Pulmonary artery endothelial cell (primary cell): ENCODE data around the gene SORL1. TPM values are rescaled to one million over a fixed set of nuclear protein-coding genes. Genes with fewer than 3 reads are reported as not detected.
"Not testable (repeated sequence)": the region's sequence is repeated elsewhere in the genome, so short reads cannot be mapped to it uniquely, and the experiment has no call there.

Experiments used
- DNase-seq: peaks from one replicate; pipeline ENCODE4 v3.0.0-alpha.2; 2011; ENCODE audit warnings: low read depth, low spot score
- total RNA-seq: library from RNA; depleted of rRNA; stranded (reverse); fragments of >200 nt; gene quantifications from 2 replicates; pipeline ENCODE4 v1.2.3, GENCODE V29; 2014

SORL1 gene, protein sequence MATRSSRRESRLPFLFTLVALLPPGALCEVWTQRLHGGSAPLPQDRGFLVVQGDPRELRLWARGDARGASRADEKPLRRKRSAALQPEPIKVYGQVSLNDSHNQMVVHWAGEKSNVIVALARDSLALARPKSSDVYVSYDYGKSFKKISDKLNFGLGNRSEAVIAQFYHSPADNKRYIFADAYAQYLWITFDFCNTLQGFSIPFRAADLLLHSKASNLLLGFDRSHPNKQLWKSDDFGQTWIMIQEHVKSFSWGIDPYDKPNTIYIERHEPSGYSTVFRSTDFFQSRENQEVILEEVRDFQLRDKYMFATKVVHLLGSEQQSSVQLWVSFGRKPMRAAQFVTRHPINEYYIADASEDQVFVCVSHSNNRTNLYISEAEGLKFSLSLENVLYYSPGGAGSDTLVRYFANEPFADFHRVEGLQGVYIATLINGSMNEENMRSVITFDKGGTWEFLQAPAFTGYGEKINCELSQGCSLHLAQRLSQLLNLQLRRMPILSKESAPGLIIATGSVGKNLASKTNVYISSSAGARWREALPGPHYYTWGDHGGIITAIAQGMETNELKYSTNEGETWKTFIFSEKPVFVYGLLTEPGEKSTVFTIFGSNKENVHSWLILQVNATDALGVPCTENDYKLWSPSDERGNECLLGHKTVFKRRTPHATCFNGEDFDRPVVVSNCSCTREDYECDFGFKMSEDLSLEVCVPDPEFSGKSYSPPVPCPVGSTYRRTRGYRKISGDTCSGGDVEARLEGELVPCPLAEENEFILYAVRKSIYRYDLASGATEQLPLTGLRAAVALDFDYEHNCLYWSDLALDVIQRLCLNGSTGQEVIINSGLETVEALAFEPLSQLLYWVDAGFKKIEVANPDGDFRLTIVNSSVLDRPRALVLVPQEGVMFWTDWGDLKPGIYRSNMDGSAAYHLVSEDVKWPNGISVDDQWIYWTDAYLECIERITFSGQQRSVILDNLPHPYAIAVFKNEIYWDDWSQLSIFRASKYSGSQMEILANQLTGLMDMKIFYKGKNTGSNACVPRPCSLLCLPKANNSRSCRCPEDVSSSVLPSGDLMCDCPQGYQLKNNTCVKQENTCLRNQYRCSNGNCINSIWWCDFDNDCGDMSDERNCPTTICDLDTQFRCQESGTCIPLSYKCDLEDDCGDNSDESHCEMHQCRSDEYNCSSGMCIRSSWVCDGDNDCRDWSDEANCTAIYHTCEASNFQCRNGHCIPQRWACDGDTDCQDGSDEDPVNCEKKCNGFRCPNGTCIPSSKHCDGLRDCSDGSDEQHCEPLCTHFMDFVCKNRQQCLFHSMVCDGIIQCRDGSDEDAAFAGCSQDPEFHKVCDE (N-terminal part only)
- 0.26 and 0.53 TPM in 2 replicates for total RNA-seq

DNA sequence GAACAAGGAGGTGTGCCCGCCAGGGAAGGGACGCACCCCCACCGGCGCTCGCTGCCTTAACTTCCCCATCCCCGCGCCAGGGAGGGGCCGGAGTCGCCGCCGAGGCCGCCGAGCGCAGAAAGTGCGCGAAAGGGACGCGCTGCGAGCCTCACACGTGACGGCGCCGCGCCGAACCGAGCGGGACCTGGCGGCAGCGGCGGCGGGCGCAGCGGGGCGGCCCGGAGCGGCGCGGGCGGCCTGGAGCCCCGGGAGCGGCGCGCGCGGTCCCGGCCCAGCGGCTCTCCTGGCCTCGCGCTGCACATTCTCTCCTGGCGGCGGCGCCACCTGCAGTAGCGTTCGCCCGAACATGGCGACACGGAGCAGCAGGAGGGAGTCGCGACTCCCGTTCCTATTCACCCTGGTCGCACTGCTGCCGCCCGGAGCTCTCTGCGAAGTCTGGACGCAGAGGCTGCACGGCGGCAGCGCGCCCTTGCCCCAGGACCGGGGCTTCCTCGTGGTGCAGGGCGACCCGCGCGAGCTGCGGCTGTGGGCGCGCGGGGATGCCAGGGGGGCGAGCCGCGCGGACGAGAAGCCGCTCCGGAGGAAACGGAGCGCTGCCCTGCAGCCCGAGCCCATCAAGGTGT is at the start of gene SORL1:
SORL1 (plus strand) TSS at position 329 of the 623 bp plus-strand sequence; CDS start at position 347, 18 bp downstream.
- DNase-seq = no peak

DNA sequence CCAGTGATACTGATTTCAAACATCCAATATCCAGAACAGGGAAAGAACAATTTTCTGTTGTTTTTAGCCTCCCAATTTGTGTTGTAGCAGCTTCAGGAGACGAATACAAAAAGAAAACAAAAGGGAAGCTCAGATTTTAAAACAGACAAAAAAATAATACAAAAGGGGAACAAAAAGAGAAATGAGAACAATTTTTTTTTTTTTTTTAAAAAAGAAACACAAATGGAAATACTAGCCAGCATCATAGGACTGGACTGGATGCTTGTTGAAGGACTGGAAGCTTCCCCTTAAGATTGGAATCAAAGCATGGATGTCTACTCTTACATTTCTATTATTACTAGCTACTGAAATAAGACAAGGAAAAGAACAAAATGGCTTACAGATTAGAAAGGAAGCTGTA is 46.5 kb upstream of the SORL1 start:
- no peak for DNase-seq

DNA sequence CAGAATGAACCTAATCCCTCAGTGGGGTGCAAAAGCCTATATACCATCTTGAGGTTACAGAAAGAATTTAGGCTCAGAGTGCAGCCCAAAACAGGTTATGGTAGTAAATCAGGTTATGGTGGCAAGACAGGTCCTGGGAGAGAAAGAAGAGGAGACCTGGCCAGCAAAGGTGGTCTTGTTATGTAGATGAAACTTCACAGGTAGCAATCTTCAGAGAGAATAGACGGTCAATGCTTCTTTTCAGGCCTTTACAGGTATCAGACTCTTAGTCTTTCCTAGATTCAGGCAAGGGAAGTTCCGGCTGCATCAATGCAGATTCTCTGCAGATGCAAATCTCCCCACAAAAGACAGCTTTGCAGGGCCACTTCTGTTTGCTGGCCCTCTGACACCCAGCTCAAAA is 45.8 kb upstream of the SORL1 start:
- DNase-seq = no peak

DNA sequence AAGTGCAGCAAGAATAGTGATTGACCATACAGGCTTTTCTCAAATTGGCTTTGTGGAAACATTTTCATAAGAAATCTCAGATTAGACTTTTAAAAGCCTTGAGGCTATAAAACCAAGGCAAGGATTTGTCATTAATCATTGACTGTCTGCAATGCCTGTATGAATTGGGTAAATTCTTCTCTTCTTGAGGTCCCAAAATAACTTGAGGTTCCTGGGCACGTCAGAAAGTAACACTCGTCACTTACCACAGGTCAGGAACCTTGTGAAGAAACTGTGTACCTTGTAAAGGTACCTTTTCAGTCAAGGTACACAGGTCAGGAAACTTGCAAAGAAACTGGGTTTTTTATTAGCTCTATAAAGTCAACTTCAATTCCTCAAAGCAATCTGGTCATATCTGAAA is 43.3 kb upstream of the SORL1 start:
- no peak for DNase-seq

DNA sequence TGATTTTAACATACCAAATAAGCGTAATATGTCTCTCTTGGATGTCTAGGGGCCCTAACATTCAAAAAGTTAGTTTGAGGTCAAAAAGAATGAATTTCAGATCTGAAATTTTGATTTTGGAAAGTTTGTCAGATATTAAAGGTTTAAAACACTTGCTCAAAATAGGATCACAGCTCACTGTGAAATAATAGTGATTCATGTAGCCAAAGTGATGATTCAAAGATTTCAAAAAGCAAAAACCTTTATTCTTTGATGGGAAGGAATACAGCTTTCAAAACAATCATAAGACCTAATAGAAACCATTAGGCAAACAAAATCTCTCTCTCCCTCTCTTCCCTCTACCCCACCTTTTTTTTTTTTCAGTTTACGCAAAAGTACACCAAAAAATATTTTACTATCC is 42.1 kb upstream of the SORL1 start:
- DNase-seq = not testable (repeated sequence)

DNA sequence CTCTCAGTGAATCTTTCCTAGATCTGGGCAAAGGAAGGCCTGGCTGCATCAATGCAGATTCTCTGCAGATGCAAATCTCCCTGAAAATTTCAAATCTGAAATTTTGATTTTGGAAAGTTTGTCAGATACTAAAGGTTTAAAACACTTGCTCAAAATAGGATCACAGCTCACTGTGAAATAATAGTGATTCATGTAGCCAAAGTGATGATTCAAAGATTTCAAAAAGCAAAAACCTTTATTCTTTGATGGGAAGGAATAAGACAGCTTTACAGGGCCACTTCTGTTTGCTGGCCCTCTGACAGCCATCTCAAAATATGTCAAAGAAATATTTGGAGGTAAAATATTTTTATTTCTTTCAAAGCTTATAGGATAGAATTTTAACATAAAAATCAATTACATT is 40.8 kb upstream of the SORL1 start:
- not testable (repeated sequence) for DNase-seq

DNA sequence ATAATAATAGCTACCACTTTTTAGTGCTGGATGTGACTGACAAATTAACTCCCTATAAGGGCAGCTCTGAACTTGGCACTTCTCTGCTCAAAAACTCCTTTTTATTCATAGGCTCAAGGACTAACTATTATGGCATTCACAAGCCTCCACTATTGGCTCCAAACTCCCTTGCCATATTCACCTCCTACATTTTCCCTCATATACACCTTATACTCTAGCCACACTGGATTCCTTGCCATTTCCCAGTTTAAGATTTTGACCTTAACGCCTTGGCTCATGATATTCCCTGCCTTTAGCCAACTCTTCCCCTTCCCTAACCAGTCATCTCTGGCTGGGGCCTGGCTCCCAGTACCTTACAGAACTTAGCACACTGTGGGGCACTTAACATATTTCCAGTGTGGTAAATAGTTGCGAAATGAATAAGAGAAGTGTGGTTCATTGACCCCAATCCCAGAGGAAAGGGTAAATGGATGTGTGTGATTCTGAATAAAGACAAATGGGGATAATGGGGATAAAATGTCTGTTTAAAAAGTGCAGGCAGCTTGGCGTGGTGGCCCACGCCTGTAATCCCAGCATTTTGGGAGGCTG is 40.0 kb upstream of the SORL1 start:
- no peak for DNase-seq

DNA sequence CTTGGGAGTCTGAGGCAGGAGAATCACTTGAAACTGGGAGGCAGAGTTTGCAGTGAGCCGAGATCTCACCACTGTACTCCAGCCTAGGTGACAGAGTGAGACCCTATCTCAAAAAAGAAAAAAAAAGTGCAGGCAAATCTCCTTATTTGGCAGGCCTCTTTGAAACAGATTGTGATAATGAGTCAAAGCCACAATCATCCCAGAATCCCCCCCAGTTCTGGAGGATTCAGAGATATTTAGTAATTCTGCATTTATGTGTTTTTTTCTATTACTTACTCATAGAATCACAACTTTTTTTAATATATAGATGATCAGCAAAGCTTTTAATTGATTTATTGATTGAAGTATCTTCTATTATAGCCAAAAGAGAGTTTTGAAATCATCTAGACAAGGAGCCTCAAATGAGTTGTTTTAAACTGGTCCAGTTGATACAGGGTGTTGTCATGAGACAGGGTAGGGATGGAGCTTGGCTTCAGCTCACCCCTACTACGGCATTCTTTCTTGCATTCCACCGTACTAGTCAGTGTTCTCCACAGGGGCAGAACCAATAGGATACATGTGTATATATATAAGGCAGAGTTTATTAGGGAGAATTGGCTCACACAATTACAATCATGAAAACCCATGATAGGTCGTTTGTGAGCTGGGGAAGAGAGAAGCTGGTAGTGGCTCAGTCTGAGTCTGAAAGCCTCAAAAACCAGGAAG is 39.3 kb upstream of the SORL1 start:
- no peak for DNase-seq

DNA sequence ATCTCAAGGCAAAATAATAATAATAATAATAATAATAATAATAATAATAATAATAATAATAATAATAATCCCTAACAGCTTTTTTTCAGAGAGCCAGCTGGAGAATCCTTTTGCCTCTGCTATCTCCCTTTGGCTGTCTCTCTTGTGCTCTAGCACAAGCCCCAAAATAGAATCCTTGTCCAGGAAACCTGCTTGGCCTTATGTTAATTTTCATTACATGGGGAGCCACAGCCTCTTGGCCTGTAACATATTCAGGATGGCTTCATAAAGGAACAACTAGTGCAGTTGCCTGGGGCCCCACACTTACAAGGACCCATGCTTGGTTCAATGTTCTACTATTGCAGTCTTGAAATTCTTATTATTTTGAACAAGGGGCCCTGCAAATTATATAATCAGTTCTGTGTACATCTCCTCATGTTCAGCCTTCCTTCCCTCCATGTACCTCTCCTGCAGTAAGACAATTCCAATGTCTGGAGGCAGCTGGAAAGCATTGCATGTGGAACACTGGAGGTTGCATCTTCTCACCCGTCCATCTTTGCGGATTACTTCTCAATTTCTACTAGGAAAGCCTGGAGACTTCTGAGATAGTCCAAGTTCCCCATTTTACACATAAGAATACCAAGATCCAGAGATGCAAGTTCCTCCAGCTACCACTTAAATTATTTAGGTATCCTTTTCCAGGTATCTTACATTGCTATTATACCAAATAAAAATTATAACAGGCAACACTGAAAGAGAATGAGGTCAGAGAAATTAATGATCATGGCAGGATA is 37.8 kb upstream of the SORL1 start:
- no peak for DNase-seq

DNA sequence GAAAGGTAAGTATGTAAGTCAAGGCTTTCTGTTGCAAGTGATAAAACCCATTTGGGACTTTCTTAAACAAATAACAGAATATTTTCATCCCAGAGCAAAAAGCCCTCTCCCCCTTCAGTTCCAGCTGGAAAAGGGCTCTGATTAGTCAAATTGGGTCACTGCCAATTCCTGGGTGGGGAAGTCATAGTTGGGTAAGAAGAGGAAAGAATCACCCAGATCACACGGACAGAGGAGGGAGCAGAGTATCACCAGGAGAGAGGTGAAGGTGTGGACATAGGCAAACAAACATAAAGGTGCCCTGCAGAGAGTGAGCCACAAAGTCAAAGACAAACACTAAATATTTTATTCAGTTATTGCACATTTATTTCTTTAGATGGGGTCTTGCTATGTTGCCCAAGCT is 36.3 kb upstream of the SORL1 start:
- DNase-seq = no peak

DNA sequence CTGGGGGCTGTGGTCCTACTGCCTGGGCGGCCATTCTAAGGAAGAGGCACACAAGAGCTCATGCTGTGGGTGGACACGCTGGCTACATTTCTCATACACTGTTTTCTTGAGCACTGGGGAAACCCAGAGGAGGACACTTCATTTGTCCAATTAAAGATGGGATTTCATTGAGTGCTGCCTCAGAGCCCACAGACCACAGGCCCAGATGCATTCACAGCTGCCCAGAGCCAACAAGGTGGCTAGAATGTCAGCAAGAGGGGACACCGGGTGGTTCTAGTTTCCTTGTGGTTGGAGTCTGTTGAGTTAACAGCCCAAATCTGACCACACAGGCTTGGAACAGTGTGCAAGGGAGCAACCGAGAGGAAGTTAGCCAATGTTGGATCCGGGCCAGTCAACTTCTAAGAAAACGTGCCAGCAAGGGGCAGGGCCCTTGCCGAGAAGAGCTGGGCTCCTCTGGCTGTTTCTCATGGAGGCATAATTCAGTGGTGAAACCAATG is 35.0 kb upstream of the SORL1 start:
- DNase-seq = no peak

DNA sequence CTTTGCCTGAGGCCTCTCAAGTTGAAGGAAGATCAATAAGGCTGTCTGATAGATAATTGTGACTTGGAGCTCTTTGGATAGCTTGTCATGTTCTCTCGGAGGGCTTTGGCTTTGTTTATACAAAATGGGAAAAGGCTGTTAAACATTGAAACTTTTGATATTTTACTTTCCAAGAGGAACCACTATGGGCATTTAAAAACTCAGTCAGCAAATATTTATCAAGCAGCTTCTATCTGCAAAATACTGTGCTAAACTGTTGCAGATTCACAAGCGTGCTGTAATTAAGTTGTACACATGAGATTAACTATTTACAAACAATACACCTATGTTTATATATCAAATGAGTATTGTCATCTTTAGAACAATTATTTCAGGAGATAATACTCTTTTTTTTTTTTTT is 34.5 kb upstream of the SORL1 start:
- no peak for DNase-seq

DNA sequence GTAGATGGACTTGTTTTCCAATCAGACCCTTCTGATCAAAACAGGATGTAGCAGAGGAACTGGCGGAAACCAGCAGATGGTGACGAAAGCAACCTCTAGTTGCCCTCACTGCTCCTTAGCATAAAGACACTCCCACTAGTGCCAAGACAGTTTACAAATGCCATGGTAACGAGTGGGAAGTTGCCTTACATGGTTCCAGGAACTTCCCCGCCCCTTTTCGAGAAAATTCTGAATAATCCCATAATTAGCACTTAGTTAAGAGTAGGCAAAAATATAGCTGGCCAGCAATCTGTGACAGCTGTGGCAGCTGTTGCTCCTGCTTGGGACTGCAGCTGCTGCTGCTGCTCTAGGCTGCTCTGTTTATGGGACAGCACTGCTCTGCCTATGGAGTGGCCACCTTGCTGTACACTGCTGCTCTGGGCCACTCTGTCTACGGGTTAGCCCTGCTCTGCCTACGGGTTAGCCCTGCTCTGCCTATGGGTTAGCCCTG is 33.4 kb upstream of the SORL1 start:
- DNase-seq = no peak

DNA sequence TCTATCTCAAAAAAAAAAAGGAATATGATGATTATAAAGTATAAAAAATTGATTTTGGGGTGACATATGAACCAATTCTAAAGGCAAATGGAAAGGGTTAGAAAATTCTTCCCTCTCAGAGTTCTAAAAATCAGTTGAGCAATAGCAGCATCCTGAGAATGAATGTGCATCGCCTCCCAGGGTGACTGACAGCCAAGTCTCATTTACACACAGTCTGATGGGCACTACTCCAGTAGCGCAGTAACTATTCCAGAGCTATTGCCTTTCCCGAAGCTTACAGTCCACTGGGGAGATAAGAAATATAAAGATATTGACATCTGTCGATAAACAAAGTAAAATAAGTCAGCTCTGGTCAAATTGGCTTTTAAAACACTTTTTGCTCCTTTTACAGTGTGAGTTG is 32.3 kb upstream of the SORL1 start:
- no peak for DNase-seq

DNA sequence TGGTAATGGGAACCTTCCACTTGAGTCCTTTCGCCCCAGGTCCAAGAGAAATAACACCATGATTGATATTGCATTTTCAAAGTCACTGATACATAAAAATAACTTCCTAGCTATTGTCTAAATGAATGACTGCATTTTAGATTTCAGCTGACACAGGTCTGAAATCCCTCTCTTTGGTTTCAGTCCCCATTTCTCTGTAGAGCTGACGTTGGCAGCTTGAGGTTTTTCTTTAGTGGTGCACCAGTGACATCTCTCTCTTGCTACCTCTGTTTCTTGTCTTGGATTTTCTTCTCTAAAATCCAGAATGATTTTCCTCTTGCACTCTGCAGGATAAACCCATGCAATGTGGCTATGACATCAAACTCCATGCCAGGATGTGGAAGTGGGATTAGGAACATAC is 31.7 kb upstream of the SORL1 start:
- DNase-seq = no peak

DNA sequence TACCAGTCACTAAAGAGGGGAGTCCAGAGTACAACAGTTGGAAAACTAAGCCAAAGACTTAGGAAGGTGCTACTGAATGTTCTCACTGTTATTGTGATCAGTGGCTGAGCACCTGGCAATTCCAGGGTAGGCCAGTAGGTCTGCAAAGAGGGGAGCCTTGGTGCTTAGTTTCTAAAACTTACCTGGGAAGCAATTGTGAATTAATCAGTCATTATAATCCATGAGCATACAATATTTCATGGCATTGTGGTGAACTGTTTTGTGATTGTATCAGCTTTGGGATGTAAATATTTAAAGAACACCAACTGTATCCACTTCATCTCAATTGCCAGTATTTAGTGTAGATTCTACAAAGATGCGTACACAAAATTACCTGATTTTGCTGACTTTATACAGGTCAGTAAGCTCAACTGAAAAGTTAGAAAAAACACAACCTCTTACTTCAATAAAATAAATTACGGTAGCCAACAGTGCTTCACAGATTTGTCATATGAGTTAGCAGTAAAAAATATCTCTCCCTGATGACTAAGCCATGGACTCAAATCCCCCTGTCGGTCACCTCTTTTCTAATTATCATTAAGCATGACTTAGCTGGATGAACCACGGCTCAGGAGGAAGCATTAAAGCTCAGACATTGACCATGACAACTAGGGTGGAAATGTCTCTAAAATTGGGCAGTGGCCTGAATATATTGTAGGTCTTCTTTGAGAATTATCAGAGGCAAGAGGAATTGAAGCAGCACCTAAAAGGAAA is 30.8 kb upstream of the SORL1 start:
- DNase-seq = no peak

DNA sequence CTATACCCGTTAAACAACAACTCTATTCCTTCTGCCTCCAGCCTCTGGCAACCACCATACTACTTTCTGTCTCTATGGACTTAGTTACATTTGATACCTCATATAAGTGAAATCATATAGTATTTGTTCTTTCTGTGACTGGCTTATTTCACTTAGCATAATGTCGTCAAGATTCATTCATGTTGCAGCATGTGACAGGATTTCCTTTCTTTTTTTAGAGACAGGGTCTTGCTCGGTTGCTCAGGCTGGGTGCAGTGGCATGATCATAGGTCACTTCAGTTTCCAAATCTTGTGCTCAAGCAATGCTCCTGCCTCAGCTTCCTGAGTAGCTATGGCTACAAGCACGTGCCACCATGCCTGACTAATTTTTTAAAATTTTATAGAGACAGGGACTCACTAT is 29.4 kb upstream of the SORL1 start:
- no peak for DNase-seq

DNA sequence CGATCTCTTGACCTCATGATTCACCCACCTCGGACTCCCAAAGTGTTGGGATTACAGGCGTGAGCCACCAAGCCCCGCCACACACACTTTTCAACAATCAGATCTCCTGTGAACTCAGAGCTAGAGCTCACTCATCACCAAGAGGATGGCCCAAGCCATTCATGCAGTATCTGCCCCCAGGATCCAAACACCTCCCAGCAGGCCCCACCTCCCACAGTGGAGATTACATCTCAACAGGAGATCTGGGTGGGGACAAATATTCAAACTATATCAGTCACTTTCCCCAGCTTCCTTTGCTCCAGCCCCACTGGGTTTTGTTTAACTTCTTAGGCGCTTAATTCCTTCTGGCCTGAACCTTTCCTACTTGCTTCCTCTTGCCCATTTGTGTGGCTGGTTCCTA is 26.3 kb upstream of the SORL1 start:
- no peak for DNase-seq
